GM19467 (cell line): ENCODE results near the gene TNIK.

Source experiments
- ATAC-seq: cut with Tn5 transposase; IDR thresholded peaks from one replicate; pipeline ENCODE4 v1.9.1; 2021; ENCODE audit warnings: mild to moderate bottlenecking, moderate library complexity; ENCODE audit not compliant: unreplicated experiment

The TNIK gene

GRCh38 chr3:171201825-171202224 lies 258.4 kb downstream of the TNIK start:
- ATAC-seq: no peak

- ATAC-seq: no peak
Observed at GRCh38 chr3:171200750-171201088, 259.5 kb downstream of the TNIK start.

- no peak for ATAC-seq
Observed at GRCh38 chr3:171200052-171200749, 260.0 kb downstream of the TNIK start.

GRCh38 chr3:171199473-171199829 lies 260.8 kb downstream of the TNIK start:
- ATAC-seq: no peak

- ATAC-seq: no peak
Observed at GRCh38 chr3:171198781-171199472, 261.3 kb downstream of the TNIK start.

GRCh38 chr3:171195686-171196085 lies 264.5 kb downstream of the TNIK start:
- ATAC-seq: no peak

GRCh38 chr3:171194965-171195364 lies 265.2 kb downstream of the TNIK start:
- ATAC-seq: no peak

- no peak for ATAC-seq
Observed at GRCh38 chr3:171193693-171194092, 266.5 kb downstream of the TNIK start.

GRCh38 chr3:171192176-171192854 lies 267.9 kb downstream of the TNIK start:
- ATAC-seq: no peak

GRCh38 chr3:171190668-171191067 lies 269.5 kb downstream of the TNIK start:
- ATAC-seq: no peak

GRCh38 chr3:171189394-171190080 lies 270.7 kb downstream of the TNIK start:
- ATAC-seq: no peak

- no peak for ATAC-seq
Observed at GRCh38 chr3:171187706-171188290, 272.4 kb downstream of the TNIK start.

GRCh38 chr3:171186817-171187500 lies 273.2 kb downstream of the TNIK start:
- ATAC-seq: no peak

- no peak for ATAC-seq
Observed at GRCh38 chr3:171186383-171186782, 273.8 kb downstream of the TNIK start.

GRCh38 chr3:171185959-171186358 lies 274.2 kb downstream of the TNIK start:
- ATAC-seq: no peak

- ATAC-seq: peak; percentile 74
Observed at GRCh38 chr3:171184372-171184771, 275.8 kb downstream of the TNIK start.

GRCh38 chr3:171183042-171183441 lies 277.2 kb downstream of the TNIK start:
- no peak for ATAC-seq

GRCh38 chr3:171181907-171182690 lies 278.1 kb downstream of the TNIK start:
- ATAC-seq: no peak

- ATAC-seq: no peak
Observed at GRCh38 chr3:171178714-171179113, 281.5 kb downstream of the TNIK start.

- no peak for ATAC-seq
Observed at GRCh38 chr3:171177553-171177952, 282.7 kb downstream of the TNIK start.
